Measurements from ENCODE around the gene FANCC.

DNA sequence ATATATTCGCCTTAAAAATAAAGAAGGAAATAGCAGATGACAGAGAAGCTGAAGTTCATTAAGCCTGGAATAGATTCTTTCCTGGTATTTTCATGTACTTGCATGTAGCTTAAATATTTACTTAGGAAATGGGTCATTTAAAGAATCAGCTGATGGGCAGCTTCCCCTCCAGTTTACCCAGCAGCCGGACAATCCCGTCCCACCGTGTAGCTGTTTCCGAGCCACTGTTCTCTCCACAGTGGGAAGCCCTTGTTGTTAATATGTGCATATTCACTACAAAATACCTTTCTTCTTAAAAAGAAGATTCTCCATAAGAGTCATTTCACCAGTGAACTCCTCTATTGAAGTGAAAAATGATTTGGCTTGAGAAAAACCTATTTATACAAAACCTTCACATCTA is 187.0 kb downstream of the FANCC start:
- TF ChIP-seq, protein P1, sequence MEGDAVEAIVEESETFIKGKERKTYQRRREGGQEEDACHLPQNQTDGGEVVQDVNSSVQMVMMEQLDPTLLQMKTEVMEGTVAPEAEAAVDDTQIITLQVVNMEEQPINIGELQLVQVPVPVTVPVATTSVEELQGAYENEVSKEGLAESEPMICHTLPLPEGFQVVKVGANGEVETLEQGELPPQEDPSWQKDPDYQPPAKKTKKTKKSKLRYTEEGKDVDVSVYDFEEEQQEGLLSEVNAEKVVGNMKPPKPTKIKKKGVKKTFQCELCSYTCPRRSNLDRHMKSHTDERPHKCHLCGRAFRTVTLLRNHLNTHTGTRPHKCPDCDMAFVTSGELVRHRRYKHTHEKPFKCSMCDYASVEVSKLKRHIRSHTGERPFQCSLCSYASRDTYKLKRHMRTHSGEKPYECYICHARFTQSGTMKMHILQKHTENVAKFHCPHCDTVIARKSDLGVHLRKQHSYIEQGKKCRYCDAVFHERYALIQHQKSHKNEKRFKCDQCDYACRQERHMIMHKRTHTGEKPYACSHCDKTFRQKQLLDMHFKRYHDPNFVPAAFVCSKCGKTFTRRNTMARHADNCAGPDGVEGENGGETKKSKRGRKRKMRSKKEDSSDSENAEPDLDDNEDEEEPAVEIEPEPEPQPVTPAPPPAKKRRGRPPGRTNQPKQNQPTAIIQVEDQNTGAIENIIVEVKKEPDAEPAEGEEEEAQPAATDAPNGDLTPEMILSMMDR (IDR thresholded peaks at IDR 0.05): no peak
- TF ChIP-seq POLR2A (IDR thresholded peaks at IDR 0.05): no peak

Data from body of pancreas (tissue), 4 donors.